ENCODE data around the gene DNAH11. TPM values are rescaled to one million over a fixed set of nuclear protein-coding genes. Genes with fewer than 3 reads are reported as not detected.

DNAH11 gene
- total RNA-seq, 1 experiment from 2014 or later = 0.54 TPM

DNA sequence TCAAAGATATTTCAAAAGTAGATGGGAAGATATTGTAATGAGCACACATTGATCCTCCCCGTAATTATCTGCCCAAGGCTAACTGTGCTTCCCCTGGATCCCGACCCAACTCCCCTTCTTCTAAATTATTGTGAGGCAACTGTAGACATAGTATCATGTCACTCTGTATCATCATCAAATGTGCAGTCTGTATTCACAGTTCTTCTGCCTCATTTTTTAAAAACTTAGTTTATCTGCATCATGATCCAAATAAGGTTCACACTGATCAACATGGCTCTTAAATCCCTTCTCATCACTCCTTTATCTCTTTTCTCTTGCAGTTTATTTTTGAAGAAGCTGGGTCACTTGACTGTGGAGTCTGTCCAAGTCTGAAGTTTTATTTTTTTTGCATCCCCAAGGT, 375.4 kb downstream of the DNAH11 start:
- no TSS peak for BruUV-seq (replicated peaks)
- intact Hi-C loops (cut with micrococcal nuclease; ENCODE audit: unreplicated experiment) = no loop called here
- Histone ChIP-seq H3K36me3 (ENCODE audit: insufficient read depth, low read length, poor library complexity, severe bottlenecking) (no peaks in the 10 kb centered on the region), H3K27ac (ENCODE audit: low read depth, low read length, poor library complexity, severe bottlenecking) (no peak overlapping the region), H3K27me3 (replicated peaks; ENCODE audit: insufficient read depth, low read depth, low read length, poor library complexity) (peaks cover 5% of the 10 kb centered on the region), H3K4me3 (ENCODE audit: low read depth, low read length, poor library complexity, severe bottlenecking) (no peak overlapping the region), H3K9me3 (ENCODE audit: low read depth, low read length, poor library complexity, severe bottlenecking) (no peaks in the 10 kb centered on the region), H3K4me1 (ENCODE audit: insufficient read depth, low read length, poor library complexity, severe bottlenecking) (peaks cover 7% of the 10 kb centered on the region)
- no peak for DNase-seq (ENCODE audit: low spot score)
- no peak for TF ChIP-seq EZH2 (IDR thresholded peaks at IDR 0.05; ENCODE audit: borderline replicate concordance, low read depth, low read length, poor library complexity, severe bottlenecking)
- no peak for TF ChIP-seq CTCF (conservative IDR thresholded peaks at IDR 0.05; ENCODE audit: low read depth, low read length)
- ChIA-PET POLR2A (ENCODE audit: low non-redundant PET) (no interaction called here), CTCF (no interaction called here)

DNA sequence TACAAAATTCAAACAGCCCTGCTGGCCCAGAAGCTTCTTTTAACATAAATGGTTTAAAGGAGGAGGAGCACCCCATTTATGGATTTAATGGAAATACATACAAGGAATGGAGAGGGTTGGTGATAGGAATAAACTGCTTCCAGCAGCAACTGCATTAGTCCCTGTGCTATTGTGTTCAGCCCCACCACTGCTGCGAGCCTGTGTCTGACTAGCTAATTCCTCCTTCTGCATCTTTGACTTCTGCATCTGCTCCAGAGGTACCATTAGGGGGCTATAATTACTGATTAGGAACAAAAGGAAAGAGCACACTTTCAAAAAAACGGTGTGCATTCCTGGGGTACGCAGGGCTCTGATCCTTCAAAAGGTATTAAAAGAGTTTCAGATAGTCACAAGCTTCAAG, 378.1 kb downstream of the DNAH11 start:
- H3K27me3 ChIP-seq (replicated peaks; ENCODE audit: insufficient read depth, low read depth, low read length, poor library complexity) = peaks cover 5% of the 10 kb centered on the region
- ChIA-PET CTCF (no interaction called here), POLR2A (ENCODE audit: low non-redundant PET) (no interaction called here)
- H3K27ac ChIP-seq (ENCODE audit: low read depth, low read length, poor library complexity, severe bottlenecking) = no peak overlapping the region
- H3K9me3 ChIP-seq (ENCODE audit: low read depth, low read length, poor library complexity, severe bottlenecking) = no peaks in the 10 kb centered on the region
- no peak for TF ChIP-seq CTCF (conservative IDR thresholded peaks at IDR 0.05; ENCODE audit: low read depth, low read length)
- no peak for TF ChIP-seq EZH2 (IDR thresholded peaks at IDR 0.05; ENCODE audit: borderline replicate concordance, low read depth, low read length, poor library complexity, severe bottlenecking)
- H3K36me3 ChIP-seq (ENCODE audit: insufficient read depth, low read length, poor library complexity, severe bottlenecking) = no peaks in the 10 kb centered on the region
- H3K4me1 ChIP-seq (ENCODE audit: insufficient read depth, low read length, poor library complexity, severe bottlenecking) = peaks cover 15% of the 10 kb centered on the region
- BruUV-seq (replicated peaks) = no TSS peak
- H3K4me3 ChIP-seq (ENCODE audit: low read depth, low read length, poor library complexity, severe bottlenecking) = no peak overlapping the region
- DNase-seq (ENCODE audit: low spot score) = no peak
- intact Hi-C loops (cut with micrococcal nuclease; ENCODE audit: unreplicated experiment) = no loop called here

DNA sequence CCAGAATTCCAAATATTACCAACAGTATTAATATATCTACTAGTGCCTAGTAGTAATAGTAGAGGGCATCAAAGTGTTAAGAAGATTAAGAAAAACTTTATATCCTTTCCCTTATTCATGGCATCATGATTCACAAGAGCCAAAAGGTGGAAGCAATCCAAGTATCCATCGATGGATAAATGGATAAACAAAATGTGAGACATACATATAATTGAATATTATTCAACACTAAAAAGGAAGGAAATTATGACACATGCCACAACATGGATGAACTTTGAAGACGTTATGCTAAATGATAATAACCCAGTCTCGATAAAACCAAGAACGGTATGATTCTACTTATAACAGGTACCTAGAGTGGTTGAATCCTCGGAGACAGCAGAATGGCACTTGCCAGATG, 379.8 kb downstream of the DNAH11 start:
- DNase-seq (ENCODE audit: low spot score) = no peak
- no peak overlapping the region for H3K4me3 ChIP-seq (ENCODE audit: low read depth, low read length, poor library complexity, severe bottlenecking)
- intact Hi-C loops (cut with micrococcal nuclease; ENCODE audit: unreplicated experiment) = no loop called here
- TF ChIP-seq EZH2 (IDR thresholded peaks at IDR 0.05; ENCODE audit: borderline replicate concordance, low read depth, low read length, poor library complexity, severe bottlenecking) = no peak
- no peak for TF ChIP-seq CTCF (conservative IDR thresholded peaks at IDR 0.05; ENCODE audit: low read depth, low read length)
- peaks cover 5% of the 10 kb centered on the region for H3K27me3 ChIP-seq (replicated peaks; ENCODE audit: insufficient read depth, low read depth, low read length, poor library complexity)
- no TSS peak for BruUV-seq (replicated peaks)
- H3K4me1 ChIP-seq (ENCODE audit: insufficient read depth, low read length, poor library complexity, severe bottlenecking) = peaks cover 15% of the 10 kb centered on the region
- H3K9me3 ChIP-seq (ENCODE audit: low read depth, low read length, poor library complexity, severe bottlenecking) = no peaks in the 10 kb centered on the region
- H3K36me3 ChIP-seq (ENCODE audit: insufficient read depth, low read length, poor library complexity, severe bottlenecking) = no peaks in the 10 kb centered on the region
- no peak overlapping the region for H3K27ac ChIP-seq (ENCODE audit: low read depth, low read length, poor library complexity, severe bottlenecking)
- CTCF ChIA-PET = no interaction called here
- POLR2A ChIA-PET (ENCODE audit: low non-redundant PET) = no interaction called here
